Neural cell (in vitro differentiated cells): ENCODE data around the gene NTRK2.

Experiments
- CTCF ChIP-seq: fragments of 450-650 bp; IDR thresholded peaks from 2 replicates; pipeline ENCODE4 v1.5.1; 2014; ENCODE audit warnings: antibody characterized with exemption, mild to moderate bottlenecking, moderate library complexity; ENCODE audit not compliant: poor library complexity, severe bottlenecking
- EP300 ChIP-seq: fragments of 450-650 bp; conservative IDR thresholded peaks from 2 replicates; pipeline ENCODE4 v1.6.1; 2014; ENCODE audit warnings: antibody characterized with exemption, mild to moderate bottlenecking, moderate library complexity; ENCODE audit not compliant: poor library complexity, severe bottlenecking
- EZH2 ChIP-seq: fragments of 200-600, 300-800 bp; shearing (Covaris generic), sonication (generic); IDR thresholded peaks from 2 replicates; pipeline ENCODE4 v1.6.1; 2014; ENCODE audit warnings: antibody characterized with exemption, low read length, borderline replicate concordance, mild to moderate bottlenecking; ENCODE audit not compliant: insufficient read depth, poor library complexity, severe bottlenecking
- POLR2AphosphoS5 ChIP-seq: IDR thresholded peaks from 2 replicates; pipeline ENCODE4 v1.6.1; 2012
- TAF1 ChIP-seq: IDR thresholded peaks from 2 replicates; pipeline ENCODE4 v1.6.1; 2012; ENCODE audit warnings: low read depth

DNA sequence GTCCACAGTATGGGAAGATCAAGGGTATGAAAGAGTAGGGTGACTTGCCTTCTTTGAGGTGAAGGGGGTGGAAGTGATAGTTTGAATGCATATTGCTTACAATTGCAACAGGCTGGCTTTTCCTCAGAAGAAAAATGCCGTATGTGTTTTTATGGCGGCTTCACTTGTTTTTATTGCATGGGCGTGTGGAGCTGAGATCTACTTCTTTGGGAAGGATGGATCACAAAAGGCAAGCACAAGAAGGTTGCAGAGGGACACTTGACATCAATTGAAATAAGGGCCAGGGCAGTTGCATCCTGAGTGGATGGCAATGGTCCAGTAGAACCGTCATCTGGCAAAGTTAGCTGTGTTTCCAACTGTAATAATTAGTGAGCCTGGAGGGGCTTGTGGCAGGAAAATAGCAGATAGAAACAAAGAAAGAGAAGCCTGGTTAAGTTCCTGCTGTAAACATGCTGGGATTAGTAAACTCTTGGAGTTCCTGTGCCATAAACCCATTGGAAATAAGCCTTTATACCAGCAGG lies 138.4 kb downstream of the NTRK2 start:
- no peak for TF ChIP-seq CTCF
- no peak for TF ChIP-seq POLR2AphosphoS5
- TF ChIP-seq TAF1: no peak
- no peak for TF ChIP-seq EZH2
- no peak for TF ChIP-seq EP300
